GM12878 (cell line): Measurements from ENCODE around the gene NEUROD6. TPM values are rescaled to one million over a fixed set of nuclear protein-coding genes. Genes with fewer than 3 reads are reported as not detected.

Experiments used
- ATAC-seq: fragments of 200-7000 bp; cut with Tn5 transposase; 3 replicates; pipeline ENCODE4 v1.9.1; 2020; ENCODE audit warnings: mild to moderate bottlenecking, moderate library complexity
- BruUV-seq: library from RNA; stranded (reverse); fragments of 400-500 nt; replicated peaks from 2 replicates; lab custom pipeline; 2021; lab: Mats Ljungman, UMichigan
- CTCF ChIA-PET: fragments of 300-600 bp; sonication (Branson Sonifier 250); formaldehyde crosslinking; extraction: SDS; loops from one replicate; lab custom pipeline; 2021; ENCODE audit warnings: inconsistent platforms; lab: Yijun Ruan, JAX
- POLR2A ChIA-PET: fragments of 350-600 bp; formaldehyde crosslinking; extraction: SDS; loops from one replicate; lab custom pipeline; 2021; ENCODE audit warnings: inconsistent platforms; lab: Charles Lee
- RAD21 ChIA-PET: fragments of 300-600 bp; sonication (Branson Sonifier 250); formaldehyde crosslinking; loops from one replicate; lab custom pipeline; 2023; ENCODE audit warnings: antibody characterized with exemption; ENCODE audit not compliant: unreplicated experiment; lab: Charles Lee
- SMC1A ChIA-PET: fragments of 300-600 bp; sonication (Branson Sonifier 250); formaldehyde crosslinking; loops from one replicate; lab custom pipeline; 2023; ENCODE audit not compliant: unreplicated experiment, uncharacterized antibody; lab: Charles Lee
- DNase-seq: peaks from one replicate; pipeline ENCODE4 v3.0.0-alpha.2; 2011; ENCODE audit warnings: low read depth, low spot score
- FAIRE-seq: peaks from 3 replicates; lab custom pipeline; 2011; peaks lifted over from hg19 to GRCh38; lab: Jason Lieb, UNC
- H2AFZ ChIP-seq: 2 replicates; pipeline ENCODE4 v1.6.0; 2011; ENCODE audit warnings: low read depth, low read length, control low read depth; ENCODE audit not compliant: control insufficient read depth
- H3K27ac ChIP-seq: 2 replicates; pipeline ENCODE4 v1.5.1; 2011; ENCODE audit warnings: control low read depth; ENCODE audit not compliant: control insufficient read depth, insufficient read depth
- H3K27me3 ChIP-seq, 2 experiments: replicated peaks in 1 of 2; 2 replicates each; pipeline versions ENCODE4 v1.6.0 to v1.6.1; 2011; ENCODE audit warnings: low read length in 1 of 2; ENCODE audit not compliant: control insufficient read depth in 2 of 2, insufficient read depth in 2 of 2
- H3K36me3 ChIP-seq, 2 experiments: 2 replicates each; pipeline ENCODE4 v1.5.1; 2011; ENCODE audit warnings: low read length in 1 of 2; ENCODE audit not compliant: control insufficient read depth in 2 of 2, insufficient read depth in 2 of 2
- H3K4me1 ChIP-seq: 2 replicates; pipeline ENCODE4 v1.6.1; 2011; ENCODE audit warnings: mild to moderate bottlenecking, low read length, moderate library complexity, mixed read lengths; ENCODE audit not compliant: control insufficient read depth, insufficient read depth
- H3K4me2 ChIP-seq: 2 replicates; pipeline ENCODE4 v1.6.0; 2011; ENCODE audit warnings: control low read depth; ENCODE audit not compliant: control insufficient read depth, insufficient read depth
- H3K4me3 ChIP-seq: fragments of 200-600 bp; sonication (generic); 2 replicates; pipeline ENCODE4 v1.5.1; 2016
- H3K79me2 ChIP-seq: 2 replicates; pipeline ENCODE4 v1.6.0; 2011; ENCODE audit warnings: low read length; ENCODE audit not compliant: control insufficient read depth, insufficient read depth
- H3K9ac ChIP-seq: 2 replicates; pipeline ENCODE4 v1.8.0; 2011; ENCODE audit warnings: low read length, control low read depth, mixed read lengths; ENCODE audit not compliant: control insufficient read depth, insufficient read depth
- H3K9me3 ChIP-seq: replicated peaks from 3 replicates; pipeline ENCODE4 v1.5.1; 2011; ENCODE audit warnings: mild to moderate bottlenecking, low read length; ENCODE audit not compliant: control insufficient read depth, insufficient read depth
- H4K20me1 ChIP-seq: 2 replicates; pipeline ENCODE4 v1.6.0; 2011; ENCODE audit not compliant: control insufficient read depth, insufficient read depth
- ASH2L ChIP-seq: fragments of 300-600, 200-600 bp; sonication (generic); IDR thresholded peaks from 2 replicates; pipeline ENCODE4 v1.6.1; 2017; ENCODE audit warnings: low read depth, mild to moderate bottlenecking, borderline replicate concordance
- ESRRA ChIP-seq: IDR thresholded peaks from 2 replicates; pipeline ENCODE4 v1.6.1; 2012; ENCODE audit warnings: mild to moderate bottlenecking, low read length, improper control_type of control experiment
- GATAD2B ChIP-seq: fragments of 450-650 bp; conservative IDR thresholded peaks from 2 replicates; pipeline ENCODE4 v1.6.1; 2017; ENCODE audit warnings: low read depth, mild to moderate bottlenecking, moderate library complexity
- IKZF2 ChIP-seq, 2 experiments: fragments of 450-650 bp; IDR thresholded peaks; 2 replicates each; pipeline ENCODE4 v1.6.1; 2017; ENCODE audit warnings: mild to moderate bottlenecking in 2 of 2, moderate library complexity in 2 of 2
- IRF4 ChIP-seq: IDR thresholded peaks from 2 replicates; pipeline ENCODE4 v1.6.1; 2011; ENCODE audit warnings: low read depth, low read length
- IRF5 ChIP-seq: fragments of 450-650 bp; IDR thresholded peaks from 2 replicates; pipeline ENCODE4 v1.6.1; 2017; ENCODE audit warnings: borderline replicate concordance
- JUNB ChIP-seq: IDR thresholded peaks from 2 replicates; pipeline ENCODE4 v1.6.1; 2016; ENCODE audit warnings: antibody characterized with exemption, mild to moderate bottlenecking
- MTA2 ChIP-seq: fragments of 450-650 bp; IDR thresholded peaks from 2 replicates; pipeline ENCODE4 v1.6.1; 2016; ENCODE audit warnings: low read depth, mild to moderate bottlenecking, moderate library complexity
- NR2C2 ChIP-seq: IDR thresholded peaks from 2 replicates; pipeline ENCODE4 v1.6.1; 2011; ENCODE audit warnings: borderline replicate concordance, low read depth; ENCODE audit not compliant: control insufficient read depth, insufficient read length
- NRF1 ChIP-seq: conservative IDR thresholded peaks from 2 replicates; pipeline ENCODE4 v1.6.1; 2011; ENCODE audit warnings: mild to moderate bottlenecking, low read depth, low read length, improper control_type of control experiment
- POU2F2 ChIP-seq: IDR thresholded peaks from 3 replicates; pipeline ENCODE4 v1.6.1; 2011; ENCODE audit warnings: low read depth, mild to moderate bottlenecking, low read length, borderline replicate concordance
- SMC3 ChIP-seq: IDR thresholded peaks from 2 replicates; pipeline ENCODE4 v1.6.1; 2011; ENCODE audit warnings: low read length, improper control_type of control experiment, borderline replicate concordance
- STAT3 ChIP-seq: IDR thresholded peaks from 2 replicates; pipeline ENCODE4 v1.6.1; 2011; ENCODE audit warnings: low read depth, low read length, improper control_type of control experiment
- TAF1 ChIP-seq: IDR thresholded peaks from 2 replicates; pipeline ENCODE4 v1.6.1; 2011; ENCODE audit warnings: mild to moderate bottlenecking, low read depth, low read length, borderline replicate concordance
- ZBTB33 ChIP-seq: fragments of 450-650 bp; IDR thresholded peaks from 2 replicates; pipeline ENCODE4 v1.6.1; 2017; ENCODE audit warnings: mild to moderate bottlenecking
- ZNF687 ChIP-seq: fragments of 450-650 bp; IDR thresholded peaks from 2 replicates; pipeline ENCODE4 v1.6.1; 2017; ENCODE audit warnings: mild to moderate bottlenecking, moderate library complexity
- WGBS: methylation state at CpG from one replicate; pipeline ENCODE4 v1.1.6; 2016; ENCODE audit warnings: low lambda C conversion rate; ENCODE audit not compliant: insufficient replicate concordance, insufficient coverage; ENCODE audit errors: missing lambda C conversion rate; 5-methylcytosine and 5-hydroxymethylcytosine counted together
- in situ Hi-C: fragments of 300-500 bp; cut with MboI; formaldehyde crosslinking; loops from 9 replicates; pipeline ENCODE4 v1.14.3; 2018; ENCODE audit warnings: mixed read lengths
- intact Hi-C: fragments of 100-400 bp; cut with micrococcal nuclease; formaldehyde crosslinking; loops from one replicate; pipeline ENCODE4 v1.14.2; 2022; ENCODE audit not compliant: unreplicated experiment
- polyA plus RNA-seq, 11 experiments: library from polyadenylated mRNA; depleted of rRNA in 4 of 11; unstranded in 6 of 11; stranded (reverse) in 5 of 11; fragments of >200 nt; fragmentation: Nextera tagmentation in 4 of 11; fragmentation: Illumina TruSeq in 1 of 11; extraction: Ambion mirVana in 4 of 11; extraction: Trizol in 1 of 11; gene quantifications; 1 replicate in 1 of 11; 2 replicates in 10 of 11; pipeline versions ENCODE4 v1.2.1 to v1.2.3, GENCODE V29; 2011 to 2016; ENCODE audit warnings: inconsistent platforms in 2 of 11, missing spikeins in 2 of 11, low read depth in 1 of 11
- total RNA-seq, 4 experiments: library from RNA; depleted of rRNA in 3 of 4; stranded (reverse); fragments of >200 nt in 3 of 4; fragmentation: Illumina TruSeq in 1 of 4; extraction: Trizol in 1 of 4; gene quantifications; 2 replicates each; pipeline versions ENCODE4 v1.2.1 to v1.2.3, GENCODE V29; 2013 to 2021

Gene NEUROD6
- total and polyA plus RNA-seq, 10 of the 15 experiments (the other 5 are each of a cell fraction or from before 2014, with no cell fraction given), result not detected

- Histone ChIP-seq H3K36me3 (no peaks in the 10 kb centered on the region), H3K4me3 (no peak overlapping the region), H2AFZ (no peak overlapping the region), H4K20me1 (no peaks in the 10 kb centered on the region), H3K9ac (no peak overlapping the region), H3K27me3 (peaks cover 0 to 4% of the 10 kb centered on the region in 2 experiments; a peak in 1 of 4 replicates), H3K27ac (no peak overlapping the region), H3K4me1 (no peaks in the 10 kb centered on the region), H3K9me3 (no peaks in the 10 kb centered on the region), H3K79me2 (no peaks in the 10 kb centered on the region), H3K4me2 (no peak overlapping the region)
- TF ChIP-seq STAT3, result no peak
- TF ChIP-seq ESRRA, result no peak
- TF ChIP-seq IRF4, result no peak
- no peak for TF ChIP-seq SMC3
- no peak for TF ChIP-seq GATAD2B
- TF ChIP-seq ZNF687, result no peak
- no peak for TF ChIP-seq IRF5
- TF ChIP-seq JUNB, result no peak
- TF ChIP-seq TAF1, result no peak
- no peak for TF ChIP-seq NR2C2
- no peak for TF ChIP-seq POU2F2
- no peak for TF ChIP-seq IKZF2 (IDR thresholded peaks at IDR 0.05)
- no peak for TF ChIP-seq ASH2L
- TF ChIP-seq MTA2, result no peak
- TF ChIP-seq ZBTB33, result no peak
- TF ChIP-seq NRF1, result no peak
- no TSS peak for BruUV-seq
- FAIRE-seq, result no peak
- in situ Hi-C loops (no loop called here), intact Hi-C loops (no loop called here)
- no peak for ATAC-seq
- RAD21 ChIA-PET, result no interaction called here
- SMC1A ChIA-PET, result no interaction called here
- WGBS, result 37% methylated on average over 7 of the region's 7 CpGs
- no peak for DNase-seq
- CTCF ChIA-PET, result no interaction called here
- POLR2A ChIA-PET, result no interaction called here
These were observed 32.6 kb downstream of the NEUROD6 start for GRCh38 chr7:31307972-31308371.
